GM19372 (cell line): ENCODE measurements around the gene ATOX1.
"Not testable (repeated sequence)": the region's sequence is repeated elsewhere in the genome, so short reads cannot be mapped to it uniquely, and the experiment has no call there.

Experiments
- ATAC-seq: cut with Tn5 transposase; IDR thresholded peaks from one replicate; pipeline ENCODE4 v1.9.1; 2021; ENCODE audit warnings: mild to moderate bottlenecking, low read depth, moderate library complexity; ENCODE audit not compliant: unreplicated experiment

Gene ATOX1

DNA sequence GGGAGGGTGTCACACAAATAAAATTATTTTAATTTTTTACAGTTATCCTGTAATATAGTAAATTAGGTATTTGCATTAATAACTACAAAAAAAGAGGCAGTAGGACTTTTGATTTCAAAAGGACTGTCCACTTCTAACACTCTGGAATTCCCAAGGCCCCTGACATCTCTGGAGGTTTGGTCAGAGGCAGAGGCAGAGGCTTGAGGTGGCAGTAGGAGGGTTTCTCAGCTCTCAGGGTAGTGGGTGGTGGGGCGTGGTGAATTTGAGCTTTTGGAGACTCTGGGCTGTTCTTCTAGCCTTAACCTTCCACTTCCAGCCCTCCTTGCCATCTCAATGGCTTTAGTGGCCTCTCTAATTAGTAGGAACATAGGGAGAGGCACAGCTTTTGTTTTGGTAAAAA, 22.8 kb downstream of the ATOX1 start:
- no peak for ATAC-seq

DNA sequence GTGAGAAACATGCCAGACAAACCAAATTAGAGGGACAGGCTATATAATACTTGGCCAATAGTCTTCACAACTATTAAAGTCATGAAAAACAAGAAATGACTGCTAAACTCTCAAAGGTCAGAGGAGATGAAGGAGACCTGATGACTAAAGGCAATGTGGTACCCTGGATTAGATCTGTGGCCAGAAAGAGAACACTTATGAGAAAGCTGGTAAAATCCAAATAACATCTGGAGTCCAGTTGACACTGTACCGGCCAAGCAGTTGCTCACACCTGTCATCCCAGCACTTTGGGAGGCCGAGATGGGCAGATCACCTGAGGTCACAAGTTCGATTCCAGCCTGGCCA, 24.4 kb downstream of the ATOX1 start:
- no peak for ATAC-seq

DNA sequence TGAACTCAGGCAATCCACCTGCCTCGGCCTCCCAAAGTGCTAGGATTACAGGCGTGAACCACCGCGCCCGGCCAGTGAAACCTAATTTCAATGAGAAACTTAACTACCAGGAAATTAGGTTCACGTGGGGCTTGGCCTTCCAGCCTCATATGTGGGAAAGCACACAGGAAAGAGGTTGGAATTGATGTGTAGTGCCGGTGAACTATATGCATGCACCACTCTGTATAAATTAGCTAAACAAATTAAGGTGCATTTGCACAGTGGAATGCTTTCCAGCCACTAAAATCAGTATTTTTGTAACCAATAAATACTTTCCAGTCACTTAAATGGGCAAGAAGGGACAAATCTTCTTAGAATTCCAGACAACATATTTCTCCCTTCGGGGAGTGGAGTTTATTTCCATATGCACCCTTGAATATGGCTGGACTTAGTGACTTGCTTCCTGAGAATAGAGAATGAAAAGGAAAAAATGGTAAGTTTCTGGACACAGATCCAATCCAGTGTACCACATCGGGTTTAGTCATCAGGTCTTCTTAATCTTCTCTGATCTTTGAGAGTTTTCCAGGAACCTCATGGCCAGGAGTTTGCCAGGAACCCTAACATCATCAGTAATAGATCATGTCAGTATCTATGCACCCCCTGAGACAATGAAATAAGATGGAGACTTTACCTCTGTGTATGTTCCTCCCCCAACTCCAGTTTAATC, 24.9 kb downstream of the ATOX1 start:
- no peak for ATAC-seq

DNA sequence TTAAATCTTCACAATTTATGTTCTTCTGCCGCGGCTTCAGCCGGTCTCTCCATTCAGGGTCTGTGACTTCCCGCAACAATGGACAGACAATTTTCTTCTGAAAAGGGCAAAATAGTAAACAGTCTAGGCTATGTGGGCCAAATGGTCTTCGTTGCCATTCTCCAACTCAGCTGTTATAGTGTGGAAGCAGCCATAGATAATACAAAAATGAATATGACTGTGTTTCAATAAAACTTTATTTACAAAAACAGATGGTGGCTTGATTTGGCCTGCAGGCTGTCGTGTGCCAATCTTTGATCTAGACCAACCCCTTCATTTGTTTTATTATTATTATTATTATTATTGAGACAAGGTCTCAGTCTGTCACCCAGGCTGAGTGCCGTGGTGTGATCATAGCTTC, 28.1 kb downstream of the ATOX1 start:
- no peak for ATAC-seq

DNA sequence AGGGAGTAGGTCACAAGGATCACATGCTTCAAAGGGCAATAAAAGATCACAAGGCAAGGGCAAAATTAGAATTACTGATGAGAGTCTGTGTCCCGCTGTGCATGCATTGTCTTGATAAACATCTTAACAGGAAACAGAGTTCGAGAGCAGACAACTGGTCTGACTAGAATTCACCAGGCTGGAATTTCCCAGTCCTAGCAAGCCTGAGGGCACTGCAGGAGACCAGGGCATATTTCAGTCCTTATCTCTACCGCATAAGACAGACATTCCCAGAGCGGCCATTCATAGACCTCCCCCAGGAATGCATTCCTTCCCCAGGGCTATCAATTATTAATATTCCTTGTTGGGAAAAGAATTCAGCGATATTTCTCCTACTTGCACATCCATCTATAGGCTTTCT, 28.8 kb downstream of the ATOX1 start:
- not testable (repeated sequence) for ATAC-seq

DNA sequence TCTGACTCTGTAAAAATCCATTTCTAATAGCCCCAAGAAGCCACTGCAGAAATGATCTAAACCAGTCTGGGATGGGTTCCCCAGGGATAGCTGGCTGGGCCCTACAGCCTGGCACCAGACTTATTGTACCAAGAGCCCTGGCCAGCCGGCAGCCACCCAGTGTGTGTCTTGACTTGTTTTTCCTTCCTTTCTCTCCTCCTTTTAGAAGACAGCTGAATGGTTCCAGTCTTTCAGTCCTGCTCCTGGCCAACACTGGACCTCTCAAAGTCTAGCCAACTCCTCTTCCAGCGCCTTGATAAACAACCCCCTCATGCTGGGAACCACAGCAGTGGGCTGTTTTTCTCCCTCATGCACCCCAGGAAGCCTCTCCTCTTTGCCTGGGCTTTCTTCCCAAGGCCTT, 34.1 kb downstream of the ATOX1 start:
- no peak for ATAC-seq

DNA sequence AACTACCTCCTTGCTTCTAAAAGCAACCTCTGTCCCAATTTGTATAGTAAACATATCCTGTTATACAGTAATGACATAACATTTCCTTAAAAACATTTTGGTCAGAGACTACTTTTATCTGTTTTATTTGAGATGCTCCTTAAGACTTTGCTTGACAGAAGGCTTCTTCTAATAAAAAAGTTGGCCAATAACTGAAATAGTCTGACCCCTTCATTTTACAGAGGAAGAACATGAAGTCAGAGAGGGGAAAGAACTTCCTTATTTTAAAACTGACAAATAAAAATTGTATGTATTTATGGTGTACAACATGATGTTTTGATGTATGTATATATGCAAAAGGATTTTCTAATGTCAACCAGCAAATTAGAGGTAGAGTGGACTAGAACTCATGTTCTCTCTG, 35.9 kb downstream of the ATOX1 start:
- ATAC-seq = no peak

DNA sequence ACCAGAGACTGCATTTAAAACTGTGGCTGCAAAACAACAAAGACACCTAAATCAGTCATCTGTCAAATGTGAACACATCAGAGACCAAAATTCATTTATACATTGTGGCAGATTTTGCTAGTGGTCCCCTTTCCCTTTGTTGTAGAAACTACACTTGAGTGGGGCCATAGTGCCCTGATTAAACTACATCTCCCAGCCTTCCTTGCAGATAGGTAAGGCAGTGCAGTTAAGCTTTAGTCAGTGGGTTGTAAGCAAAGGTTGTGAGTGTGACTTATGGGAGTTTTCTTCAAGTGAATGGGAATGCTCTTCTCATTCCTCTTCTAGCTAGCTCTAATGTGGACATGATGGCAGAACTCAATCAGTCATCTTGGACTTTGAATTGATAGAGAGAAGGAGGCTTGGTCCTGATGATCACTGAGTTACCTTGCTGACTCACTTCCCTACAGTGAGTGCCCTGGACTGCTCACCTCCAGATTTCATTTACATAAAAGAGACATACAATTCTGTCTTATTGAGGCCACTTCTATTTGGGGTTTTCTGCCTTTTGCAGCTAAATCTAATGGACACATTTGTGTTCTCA, 36.5 kb downstream of the ATOX1 start:
- ATAC-seq = peak; percentile 26

DNA sequence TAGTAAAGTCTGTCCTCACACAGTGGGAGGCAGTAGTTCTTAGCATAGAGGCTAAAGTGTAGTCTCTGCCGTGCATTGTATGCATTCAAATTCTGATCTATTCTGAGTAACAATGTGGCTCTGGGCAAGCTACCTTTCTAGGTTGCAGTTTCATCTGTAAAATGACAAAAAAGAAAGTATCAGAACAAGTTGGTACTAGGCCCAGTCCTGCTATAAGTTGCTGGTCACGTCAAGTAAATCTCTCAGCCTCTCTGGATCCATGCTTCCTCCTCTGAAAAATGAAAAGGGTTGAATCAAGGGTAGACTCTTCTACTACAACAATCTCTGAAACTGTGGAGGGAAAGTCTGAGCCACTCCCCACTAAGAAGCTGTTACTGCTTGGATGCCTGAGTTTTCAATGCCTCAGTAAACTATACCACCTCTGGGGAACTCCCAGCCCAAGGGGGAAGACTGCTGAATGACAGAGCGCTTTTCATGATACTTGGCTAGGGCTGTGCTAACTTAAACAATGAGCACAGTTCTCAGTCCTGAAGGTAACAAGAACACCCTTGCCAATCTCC, 37.3 kb downstream of the ATOX1 start:
- peak; percentile 75 for ATAC-seq

DNA sequence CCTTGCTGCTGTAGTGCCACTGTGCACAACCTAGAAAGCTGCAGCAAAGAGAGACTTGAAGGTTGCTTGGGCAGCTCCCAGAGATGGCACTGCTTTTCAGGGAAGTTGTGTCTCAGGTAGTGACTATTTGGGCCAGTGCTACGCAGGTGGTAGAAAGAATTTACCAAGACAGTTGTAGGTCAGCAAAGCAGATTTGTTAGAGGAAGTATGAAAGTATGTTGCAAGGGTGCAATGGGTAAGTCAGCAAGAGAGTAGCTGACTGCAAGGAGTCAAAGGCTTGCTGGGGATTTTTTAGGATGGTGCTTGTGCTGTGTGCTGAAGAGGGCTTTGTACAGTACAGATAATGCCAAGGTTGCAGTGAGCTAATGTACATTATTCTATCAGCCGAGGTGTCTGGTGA, 38.2 kb downstream of the ATOX1 start:
- no peak for ATAC-seq

DNA sequence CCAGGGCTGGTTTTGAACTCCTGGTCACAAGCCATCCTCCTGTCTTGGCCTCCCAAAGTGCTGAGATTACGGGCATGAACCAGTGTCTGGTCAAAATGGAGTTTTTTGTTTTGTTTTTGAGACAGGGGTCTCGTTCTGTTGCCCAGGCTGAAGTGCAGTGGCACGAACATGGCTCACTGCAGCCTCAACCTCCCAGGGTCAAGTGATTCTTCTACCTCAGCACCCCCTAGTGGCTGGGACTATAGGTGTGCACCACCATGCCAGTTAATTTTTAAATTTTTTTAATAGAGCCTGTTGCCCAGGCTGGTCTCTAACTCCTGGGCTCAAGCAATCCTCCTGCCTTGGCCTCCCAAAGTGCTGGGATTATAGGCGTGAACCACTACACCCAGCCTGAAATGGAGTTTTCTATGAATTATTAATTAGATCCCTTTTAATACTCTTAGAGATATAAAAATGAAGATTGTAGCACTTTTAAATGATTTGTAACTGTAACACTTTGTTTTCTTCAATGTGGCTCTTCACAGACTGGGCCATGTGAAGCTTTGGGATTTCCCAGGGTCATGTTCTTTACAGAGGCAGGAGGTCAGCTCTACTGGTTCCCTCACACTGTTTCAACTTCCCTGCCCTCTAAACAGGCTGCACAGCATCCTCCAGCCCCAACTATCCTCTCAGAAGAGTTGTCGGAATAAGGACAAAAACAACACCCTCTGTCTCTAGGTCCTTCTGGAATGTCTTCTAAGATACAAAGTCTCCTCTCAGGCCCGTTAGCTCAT, 39.0 kb downstream of the ATOX1 start:
- ATAC-seq = no peak

DNA sequence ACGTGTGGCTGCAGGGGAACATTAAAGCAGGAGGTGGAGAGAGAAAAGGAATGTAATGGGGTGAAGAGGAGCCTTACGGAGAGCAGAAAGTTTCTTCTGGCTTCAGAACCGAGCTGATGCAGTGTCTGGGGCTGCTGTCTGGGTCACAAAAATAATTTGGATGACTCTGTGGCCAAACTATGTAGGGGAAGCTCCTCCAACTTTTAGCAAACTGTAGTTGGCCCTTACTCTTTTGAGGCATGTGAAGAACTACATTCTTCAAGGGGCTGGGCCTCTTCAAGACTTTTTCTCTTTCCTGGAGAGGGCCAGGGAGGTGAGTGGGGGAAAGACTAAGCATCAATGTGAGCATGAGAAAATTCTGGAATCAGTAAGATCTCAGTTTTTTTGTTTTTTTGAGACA, 39.8 kb downstream of the ATOX1 start:
- ATAC-seq = no peak

DNA sequence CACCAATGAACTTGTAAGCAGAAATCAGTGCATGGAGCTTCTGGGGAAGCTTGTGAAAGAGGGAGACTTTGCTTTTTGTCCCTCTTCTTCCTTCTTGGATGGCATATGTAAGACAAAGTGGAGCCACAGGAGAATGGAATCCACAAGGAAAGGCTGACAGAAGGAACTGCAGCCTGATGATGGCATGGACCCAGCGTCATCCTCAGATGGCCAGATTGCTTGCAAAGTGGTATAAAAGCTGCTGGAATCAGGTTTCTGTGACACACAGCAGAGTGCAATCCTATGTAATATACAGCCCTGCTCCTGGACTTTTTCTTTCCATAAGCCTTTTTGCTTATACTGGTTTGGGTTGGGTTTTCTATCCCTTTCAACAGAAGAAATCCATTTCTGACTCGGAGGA, 40.3 kb downstream of the ATOX1 start:
- ATAC-seq = no peak

DNA sequence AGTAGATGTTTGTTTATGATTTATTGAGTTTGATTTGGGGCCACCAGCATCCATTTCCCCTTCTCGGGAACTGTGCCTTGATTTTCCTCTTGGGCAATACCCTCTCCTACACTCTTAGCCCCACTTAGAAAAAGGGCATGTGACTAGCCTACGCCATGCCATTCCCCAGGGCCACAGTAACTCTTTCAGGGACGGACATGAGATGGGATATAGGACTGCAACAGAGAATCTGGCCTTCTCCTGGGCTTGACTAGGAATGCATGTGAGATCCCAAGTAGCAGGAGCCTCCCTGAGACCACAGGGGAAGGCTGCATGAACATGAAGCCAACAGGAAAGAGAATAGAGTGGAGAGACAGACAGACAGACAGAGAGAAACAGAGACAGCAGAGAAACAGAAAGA, 41.0 kb downstream of the ATOX1 start:
- no peak for ATAC-seq

DNA sequence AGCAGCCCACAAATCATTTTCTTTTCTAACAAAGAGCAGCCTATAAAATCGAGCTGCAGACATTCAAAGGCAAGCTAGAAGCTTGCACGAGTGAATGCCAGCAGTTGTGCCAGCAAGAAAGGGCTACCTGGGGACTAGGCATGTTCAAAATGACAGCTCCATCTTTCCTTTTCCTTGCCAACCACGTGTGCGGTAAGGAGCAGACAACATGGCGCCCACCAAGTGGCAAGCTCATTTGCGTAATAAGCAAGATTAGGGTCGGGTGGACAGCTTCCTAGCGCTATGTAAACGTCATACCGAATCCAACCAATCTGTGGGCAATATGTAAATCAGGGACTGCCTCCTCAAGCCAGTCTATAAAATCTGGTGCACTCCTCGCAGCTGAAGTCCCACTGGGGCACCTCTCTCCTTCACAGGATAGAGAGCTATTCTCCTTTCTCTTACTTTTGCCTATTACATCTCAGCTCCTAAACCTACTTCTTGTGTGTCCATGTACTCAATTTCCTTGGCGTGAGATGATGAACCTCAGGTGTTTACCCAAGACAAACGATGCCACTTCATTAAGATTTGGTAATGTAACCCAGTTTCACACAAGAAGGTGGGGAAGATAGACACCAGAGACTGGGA, 49.2 kb downstream of the ATOX1 start:
- no peak for ATAC-seq

DNA sequence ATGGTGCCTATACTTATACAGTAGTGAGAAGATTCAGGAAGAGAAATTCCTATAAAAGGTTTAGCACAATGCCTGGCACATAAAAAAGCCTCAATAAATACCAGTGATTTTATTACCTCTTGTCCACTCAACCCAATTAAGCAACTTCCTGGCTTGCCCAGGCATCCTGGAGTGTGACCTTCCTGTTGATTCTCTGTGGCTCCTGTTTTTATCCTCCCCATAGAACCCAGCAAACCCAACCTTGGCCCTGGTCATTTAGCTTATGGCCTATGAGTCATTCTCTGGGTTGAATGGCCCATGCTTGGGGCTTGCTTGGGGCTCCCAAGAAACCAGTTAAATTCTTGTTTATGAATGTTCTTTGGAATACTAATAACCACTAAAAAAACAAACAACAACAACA, 50.3 kb downstream of the ATOX1 start:
- ATAC-seq = no peak

DNA sequence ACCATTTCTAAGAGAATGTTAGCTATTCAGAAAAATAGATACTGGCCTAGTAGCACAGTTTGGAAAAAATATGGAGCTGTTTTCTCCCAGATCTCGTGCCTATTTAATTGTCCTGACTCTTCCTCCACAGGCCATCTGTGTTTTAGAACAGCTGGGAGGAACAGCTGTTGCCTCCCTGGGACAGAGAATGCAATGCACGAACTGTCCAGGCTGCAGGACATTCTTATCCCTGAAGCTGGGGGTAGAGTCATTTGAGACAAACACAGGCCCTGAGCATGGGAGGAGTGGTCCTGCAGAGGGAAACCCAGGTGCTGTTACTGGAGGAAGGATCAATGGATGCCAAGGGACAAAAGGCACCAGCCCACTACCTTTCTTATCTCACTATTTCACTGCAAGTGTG, 50.9 kb downstream of the ATOX1 start:
- ATAC-seq = no peak

DNA sequence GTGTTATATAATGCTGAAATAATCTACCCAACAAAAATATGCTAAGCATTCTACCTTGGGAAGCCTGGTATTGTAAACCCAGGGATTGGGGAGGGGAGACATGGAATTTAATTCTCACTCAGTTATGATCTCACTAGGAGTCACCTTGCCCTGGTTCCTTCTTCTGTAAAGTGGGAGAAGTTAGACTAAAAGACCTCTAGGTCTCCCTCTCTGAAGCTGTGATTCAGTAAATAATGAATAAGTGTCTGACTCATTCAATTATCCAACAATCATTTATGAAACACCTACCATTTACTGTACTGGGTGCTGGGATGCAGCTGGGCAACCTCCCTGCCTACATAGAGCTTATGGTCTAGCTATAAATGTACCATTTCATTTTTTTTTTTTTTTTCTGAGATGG, 51.5 kb downstream of the ATOX1 start:
- ATAC-seq = no peak

DNA sequence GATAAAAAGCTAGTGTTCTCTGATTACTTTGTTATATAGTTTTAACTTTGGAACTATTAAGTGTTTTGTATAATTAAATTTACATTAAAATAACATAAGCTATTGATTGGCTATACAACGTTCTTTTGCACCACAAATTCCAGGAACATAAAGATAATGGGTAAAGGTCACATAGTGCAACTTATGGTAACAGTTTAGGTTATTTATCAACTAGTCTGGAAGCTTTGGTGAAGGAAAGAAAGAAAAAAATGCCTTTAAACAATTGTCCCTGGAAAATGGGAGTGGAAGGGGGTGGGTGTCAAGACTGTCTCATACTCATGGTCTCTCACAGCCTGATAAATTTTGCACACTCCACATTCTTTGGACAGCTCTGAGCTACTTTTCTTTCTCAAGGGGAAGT, 54.7 kb downstream of the ATOX1 start:
- ATAC-seq = no peak

DNA sequence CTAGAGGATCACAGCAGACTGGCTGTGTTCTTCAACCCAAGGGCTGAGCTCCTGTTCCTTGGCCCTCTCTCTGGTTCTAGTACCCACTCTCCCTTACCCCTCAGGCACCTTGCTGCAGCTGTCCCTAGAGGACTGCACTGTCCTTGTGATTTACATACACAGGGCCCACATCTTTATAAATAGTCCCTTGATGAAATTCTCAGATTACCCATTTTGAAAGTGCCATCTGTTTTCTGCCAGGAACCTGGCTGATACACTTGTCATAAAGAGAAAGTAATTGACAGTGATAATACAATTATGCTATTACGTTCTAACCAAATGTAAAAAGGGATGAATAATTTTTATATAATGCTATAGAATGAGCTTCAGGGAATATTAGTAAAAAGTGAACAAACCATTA, 55.2 kb downstream of the ATOX1 start:
- ATAC-seq = peak; percentile 88

DNA sequence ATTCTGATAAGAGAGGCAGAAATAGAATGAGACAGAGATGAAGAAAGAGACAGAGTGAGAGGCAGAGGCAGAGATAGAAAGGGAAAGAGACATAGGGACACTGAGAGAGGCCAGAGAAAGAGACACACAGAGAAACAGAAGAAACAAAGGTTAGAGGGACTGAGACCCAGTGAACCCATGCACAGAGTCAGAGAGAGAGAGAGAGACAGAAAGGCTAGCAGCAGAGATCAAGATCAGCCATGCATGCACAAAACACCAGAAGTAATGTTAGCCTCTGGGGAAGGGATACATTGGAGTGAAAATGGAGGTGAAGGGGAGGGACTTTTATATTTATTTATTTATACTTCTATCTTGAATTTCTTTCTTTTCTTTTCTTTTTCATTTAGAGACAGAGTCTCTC, 57.6 kb downstream of the ATOX1 start:
- no peak for ATAC-seq
